GM18909 (cell line): ENCODE measurements around the gene RIN3.

Experiments
- ATAC-seq: cut with Tn5 transposase; IDR thresholded peaks from one replicate; pipeline ENCODE4 v1.9.1; 2021; ENCODE audit warnings: mild to moderate bottlenecking; ENCODE audit not compliant: unreplicated experiment, poor library complexity

The RIN3 gene

GRCh38 chr14:92726135-92726932, 212.8 kb downstream of the RIN3 start:
- ATAC-seq: no peak

- no peak for ATAC-seq
Measured at GRCh38 chr14:92726933-92727262, 213.3 kb downstream of the RIN3 start.

- peak; percentile 62 for ATAC-seq
Measured at GRCh38 chr14:92728759-92729364, 215.3 kb downstream of the RIN3 start.

DNA sequence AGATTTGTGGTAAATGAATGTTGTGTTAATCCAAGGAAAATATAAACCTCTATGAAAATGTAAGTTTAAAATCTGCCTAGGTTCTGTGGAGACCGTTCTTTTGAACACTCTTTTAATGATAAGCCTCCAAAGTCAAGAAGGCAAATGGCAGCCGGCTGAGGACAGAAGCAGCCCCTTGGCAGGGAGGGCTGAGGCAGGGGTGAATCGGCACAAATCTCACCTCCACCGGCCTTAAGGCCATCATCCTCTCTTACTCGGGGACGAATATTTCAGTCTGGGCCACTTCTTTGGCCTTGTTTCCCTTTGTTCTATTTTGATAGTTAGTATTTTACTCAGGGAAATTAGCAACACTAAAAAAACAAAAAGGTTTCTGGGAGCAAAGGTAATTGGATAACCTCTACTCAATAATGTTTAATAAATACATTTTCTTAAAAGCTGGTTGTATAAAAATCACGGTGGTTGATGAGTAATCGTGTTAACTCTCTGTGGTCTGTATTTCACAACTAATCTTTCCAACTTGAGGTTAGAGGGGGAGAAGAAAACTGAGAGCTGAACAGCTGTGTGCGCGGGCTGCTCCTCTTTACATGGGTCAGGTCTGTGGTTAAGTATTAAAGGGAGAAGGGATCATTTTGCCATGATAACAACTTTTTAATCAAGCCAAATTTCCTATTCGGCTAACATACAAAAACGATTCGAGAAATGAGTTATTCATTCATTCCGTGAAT, 216.2 kb downstream of the RIN3 start:
- peak; percentile 76 for ATAC-seq

DNA sequence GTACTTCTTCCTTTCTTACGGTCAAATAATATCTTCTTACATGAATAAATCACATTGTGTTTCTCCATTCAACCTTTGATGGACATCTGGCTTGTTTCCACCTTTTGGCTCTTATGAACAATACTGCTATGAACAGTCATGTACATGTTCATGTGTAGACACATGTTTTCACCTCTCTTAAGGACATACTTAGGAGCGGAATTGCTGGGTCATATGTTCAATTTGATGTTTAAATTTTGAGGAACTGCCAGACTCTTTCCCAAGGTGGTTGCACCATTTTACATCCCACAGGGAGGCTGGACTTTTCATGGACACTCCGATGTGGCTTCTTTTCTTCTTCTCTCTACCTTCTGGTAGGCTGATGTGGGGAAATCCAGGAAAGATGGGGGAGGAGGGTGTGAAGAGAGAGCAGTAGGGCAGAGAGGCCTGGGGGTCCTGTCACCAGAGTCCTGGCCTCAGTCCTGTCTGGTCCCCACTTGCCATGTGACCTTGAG, 218.1 kb downstream of the RIN3 start:
- no peak for ATAC-seq

DNA sequence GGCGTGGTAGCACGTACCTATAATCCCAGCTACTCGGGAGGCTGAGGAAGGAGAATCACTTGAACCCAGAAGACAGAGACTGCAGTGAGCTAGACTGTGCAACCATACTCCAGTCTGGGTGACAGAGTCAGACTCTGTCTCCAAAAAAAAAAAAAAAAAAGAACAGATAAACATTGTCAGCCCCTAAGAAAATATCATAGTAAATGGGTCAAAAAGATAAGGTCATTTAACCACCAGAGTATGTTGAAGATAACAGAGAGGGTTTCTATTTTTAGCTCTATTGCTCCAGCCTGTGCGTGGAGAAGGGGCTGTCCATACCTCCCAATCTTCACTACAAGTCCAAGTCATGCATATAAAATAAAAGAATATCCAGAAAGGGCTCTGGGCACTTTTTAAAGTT, 219.4 kb downstream of the RIN3 start:
- ATAC-seq: no peak

GRCh38 chr14:92734618-92735017, 221.0 kb downstream of the RIN3 start:
- ATAC-seq: no peak

DNA sequence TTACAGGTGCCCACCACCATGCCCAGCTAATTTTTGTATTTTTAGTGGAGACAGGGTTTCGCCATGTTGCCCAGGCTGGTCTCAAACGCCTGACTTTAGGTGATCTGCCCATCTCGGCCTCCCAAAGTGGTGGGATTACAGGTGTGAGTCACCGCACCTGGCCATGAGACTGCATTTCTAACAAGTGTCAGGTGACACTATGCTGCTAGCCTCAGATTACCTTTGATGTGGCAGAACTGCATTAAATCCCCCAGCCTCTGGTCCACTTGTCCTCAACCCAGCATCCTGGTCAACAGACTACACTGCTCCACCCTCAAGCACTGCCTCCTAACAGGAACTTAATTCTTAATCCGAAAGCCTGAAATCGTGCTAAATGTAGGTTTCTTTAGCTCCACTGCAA, 221.8 kb downstream of the RIN3 start:
- no peak for ATAC-seq

- no peak for ATAC-seq
Measured at GRCh38 chr14:92737206-92737605, 223.6 kb downstream of the RIN3 start.

DNA sequence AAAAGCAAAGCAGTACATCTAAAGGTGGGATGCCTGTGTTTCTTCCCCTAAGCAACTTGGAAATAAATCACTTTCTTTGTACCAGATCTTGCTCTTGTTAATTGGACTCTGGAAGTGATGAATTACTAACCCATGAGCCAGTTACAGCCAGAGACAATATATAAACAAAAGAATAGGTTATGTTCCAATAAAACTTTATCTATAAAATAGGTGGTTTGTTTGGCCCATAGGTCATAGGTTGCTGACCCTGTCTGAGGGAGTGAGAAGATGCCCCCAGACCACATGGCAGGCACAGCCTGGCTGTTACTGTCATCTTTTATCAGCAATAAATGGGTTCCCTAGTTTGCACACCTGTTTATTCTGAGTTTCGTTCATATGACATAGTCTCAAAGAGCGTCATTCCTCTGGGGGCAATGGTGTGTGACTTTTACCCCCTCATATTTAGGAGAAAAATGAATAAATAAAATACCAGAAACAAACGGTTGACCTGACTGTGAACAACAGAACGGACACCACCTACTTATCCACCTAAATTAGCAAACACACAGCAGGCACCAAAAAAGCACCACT, 224.1 kb downstream of the RIN3 start:
- no peak for ATAC-seq
